Right lobe of liver (tissue), 4 donors: ENCODE measurements around the gene LRFN2.

Experiments
- CTCF ChIP-seq, 4 donors: fragments of 200-600 bp in 3 of 4; fragments of 450-650 bp in 1 of 4; IDR thresholded peaks; one replicate each; pipeline versions ENCODE4 v1.5.1 to v1.8.0; 2016 to 2022; ENCODE audit warnings: antibody characterized with exemption in 4 of 4, mild to moderate bottlenecking in 2 of 4
- POLR2A ChIP-seq: fragments of 450-650 bp; IDR thresholded peaks from one replicate; pipeline ENCODE4 v1.6.1; 2017; ENCODE audit warnings: antibody characterized with exemption, mild to moderate bottlenecking
- donor health status: DM: no; HTN: no; CAD: no.
- donor health status: DM: no; HTN: no; CAD: no.
- donor health status: DM: no; HTN: yes; CAD: no.

GRCh38 chr6:40535110-40535818 lies 51.9 kb downstream of the LRFN2 start:
- no peak for TF ChIP-seq CTCF (IDR thresholded peaks at IDR 0.05)
- TF ChIP-seq POLR2A: no peak
